Dedifferentiated amniotic fluid mesenchymal stem cell (primary cell): ENCODE measurements around the gene SHTN1.

Source experiments
- DNase-seq: peaks from one replicate; pipeline ENCODE4 v3.0.0-alpha.2; 2016; ENCODE audit errors: extremely low spot score

SHTN1 gene

DNA sequence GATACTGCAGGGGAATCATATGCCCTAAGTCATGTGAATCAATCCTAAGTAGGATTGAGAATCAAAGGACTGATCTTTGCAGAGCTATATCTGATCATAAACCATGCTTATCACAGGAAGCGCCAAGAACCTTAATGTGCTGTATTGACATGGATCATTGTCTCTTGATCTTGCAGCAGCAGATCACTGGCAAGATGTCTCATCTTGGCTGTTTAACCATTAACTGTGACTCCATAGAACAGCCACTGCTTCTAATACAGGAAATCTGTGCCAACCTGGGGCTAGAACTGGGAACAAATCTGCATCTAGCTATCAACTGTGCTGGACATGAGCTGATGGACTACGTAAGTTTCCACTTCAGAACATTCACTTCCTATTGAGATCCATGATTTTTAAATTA is 134.0 kb downstream of the SHTN1 start:
- DNase-seq, result no peak

DNA sequence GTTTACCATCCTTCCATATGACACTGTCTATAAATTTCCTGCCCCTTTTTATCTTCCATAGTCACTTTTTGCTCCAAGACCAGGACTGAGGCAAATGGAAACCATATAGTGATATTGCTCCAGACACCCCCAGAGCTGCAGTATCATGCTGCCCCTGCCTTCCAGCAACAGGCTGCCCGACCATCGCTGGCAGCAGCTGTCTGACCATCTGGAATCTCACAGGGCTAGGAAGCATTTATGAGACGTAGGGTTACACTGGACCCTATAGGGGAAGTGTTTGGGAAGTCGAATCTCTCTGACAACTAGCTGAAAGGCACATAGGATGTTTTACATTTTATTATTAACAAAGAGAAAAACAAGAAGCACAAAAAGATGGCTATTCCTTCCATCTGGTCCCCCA is 136.3 kb downstream of the SHTN1 start:
- DNase-seq, result no peak

DNA sequence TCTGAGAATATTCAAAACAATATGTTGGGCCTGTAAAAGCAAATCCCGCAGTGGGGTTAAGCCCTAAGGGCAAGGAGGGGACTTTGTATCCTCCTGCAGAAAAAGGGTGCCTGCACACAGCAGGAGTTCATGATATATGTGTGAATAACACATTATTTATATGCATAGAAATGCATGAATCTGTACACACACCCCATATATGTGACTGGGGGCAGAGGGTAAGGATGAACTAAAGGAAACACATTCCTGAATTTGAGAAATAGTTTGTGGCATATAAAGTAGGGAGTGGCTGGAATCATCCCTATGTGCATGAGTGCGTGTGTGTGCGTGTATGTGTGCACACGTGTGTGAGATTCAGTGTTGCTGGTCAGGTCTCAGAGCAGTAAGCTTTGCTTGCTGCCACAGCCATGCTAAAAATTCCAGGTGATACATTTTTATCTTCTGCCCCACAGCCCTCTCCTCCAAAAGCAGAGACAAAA is 136.8 kb downstream of the SHTN1 start:
- DNase-seq, result no peak

DNA sequence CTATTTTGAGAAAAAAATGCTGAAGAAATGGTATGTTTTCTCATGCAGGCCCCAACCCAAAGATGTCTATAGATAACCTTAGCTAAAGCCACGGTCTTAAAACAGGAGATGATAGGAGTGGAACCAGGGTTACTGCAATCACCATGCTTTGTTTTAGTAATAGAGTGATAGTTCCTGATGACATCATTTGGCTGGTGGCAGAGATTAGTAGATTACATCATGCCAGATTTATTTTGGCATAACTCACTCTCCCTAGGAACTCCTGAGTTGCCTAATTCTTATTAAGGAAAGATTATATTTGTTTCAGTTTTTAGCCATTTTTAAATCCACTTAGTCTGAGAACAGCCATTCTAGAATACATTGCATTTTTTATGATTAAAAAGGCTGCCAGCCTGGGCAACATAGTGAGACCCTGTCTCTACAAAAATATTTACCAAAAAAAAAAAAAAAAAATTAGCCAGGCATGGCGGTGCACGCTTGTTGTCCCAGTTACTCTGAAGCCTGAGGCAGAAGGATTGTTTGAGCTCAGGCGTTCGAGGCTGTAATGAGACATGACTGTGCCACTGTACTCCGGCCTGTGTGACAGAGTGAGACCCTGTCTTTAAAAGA is 137.9 kb downstream of the SHTN1 start:
- DNase-seq, result no peak

DNA sequence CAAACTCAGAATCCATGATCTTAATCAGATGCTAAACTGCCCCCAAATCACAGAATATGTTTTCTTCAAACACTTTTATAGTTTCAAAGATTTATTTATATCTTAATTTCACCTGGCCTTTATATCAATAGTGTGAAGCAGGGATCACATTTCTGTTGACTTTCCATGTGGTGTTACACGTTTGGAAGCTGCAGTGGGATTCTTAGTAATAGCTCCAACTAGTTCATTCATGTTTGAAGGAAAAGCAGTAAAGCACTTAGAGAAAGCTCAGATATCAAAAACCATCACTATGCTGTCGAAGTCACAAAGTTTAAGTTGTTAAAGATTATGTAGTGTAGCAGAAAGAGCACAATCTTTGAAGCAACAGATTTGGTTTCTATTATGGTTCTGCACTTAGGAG is 138.9 kb downstream of the SHTN1 start:
- no peak for DNase-seq

DNA sequence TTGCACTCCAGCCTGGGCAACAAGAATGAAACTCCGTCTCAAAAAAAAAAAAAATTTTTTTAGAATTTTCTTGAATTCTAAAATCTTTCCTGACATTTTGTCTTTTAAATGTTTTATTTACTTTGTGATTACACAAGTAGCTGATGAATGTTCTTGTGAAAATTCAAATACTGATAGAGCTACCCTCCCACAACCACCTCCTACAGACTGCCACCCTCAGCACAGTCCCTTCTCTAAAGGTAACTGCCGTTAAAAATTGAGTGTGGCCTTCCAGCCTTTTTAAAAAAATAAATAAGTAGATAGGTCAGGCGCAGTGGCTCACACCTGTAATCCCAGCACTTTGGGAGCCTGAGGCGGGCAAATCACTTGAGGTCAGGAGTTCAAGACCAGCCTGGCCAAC is 140.6 kb downstream of the SHTN1 start:
- no peak for DNase-seq

DNA sequence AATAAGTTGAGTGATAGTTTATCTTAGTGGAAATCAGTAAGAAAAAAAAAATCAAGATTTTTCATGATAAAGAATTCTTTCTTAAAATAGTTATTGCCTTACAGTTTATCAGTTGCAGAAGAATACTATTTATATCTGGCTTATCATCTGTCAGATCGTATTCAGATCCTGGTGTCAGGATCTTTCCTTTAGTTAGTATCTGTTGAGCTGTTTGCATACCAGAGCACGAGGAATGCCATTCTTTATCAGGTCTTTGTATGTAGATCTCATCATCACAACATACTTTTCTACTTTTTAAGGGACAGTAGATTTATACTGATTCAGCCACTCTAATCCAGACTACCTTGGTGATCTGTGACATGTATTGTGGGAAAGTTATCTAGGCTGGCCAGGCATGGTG is 143.2 kb downstream of the SHTN1 start:
- no peak for DNase-seq

DNA sequence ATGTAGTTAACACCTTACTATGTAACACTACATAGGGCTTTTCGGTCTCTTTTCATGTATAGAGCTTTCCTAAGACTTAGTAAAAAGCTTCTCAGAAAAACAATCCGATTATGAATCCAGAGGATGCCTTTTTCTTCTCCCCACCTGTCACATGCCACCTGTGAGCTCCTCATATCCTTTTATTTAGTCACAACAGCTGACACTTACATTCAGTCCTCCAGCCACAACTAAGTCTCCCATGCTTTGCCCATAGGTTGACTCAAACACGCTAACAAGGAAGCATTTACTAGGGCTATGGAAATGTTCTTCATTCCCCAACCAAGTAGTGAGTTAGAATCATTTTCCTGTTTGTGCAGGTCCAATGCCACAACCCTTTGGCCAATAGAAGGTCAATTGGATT is 147.8 kb downstream of the SHTN1 start:
- DNase-seq, result no peak

DNA sequence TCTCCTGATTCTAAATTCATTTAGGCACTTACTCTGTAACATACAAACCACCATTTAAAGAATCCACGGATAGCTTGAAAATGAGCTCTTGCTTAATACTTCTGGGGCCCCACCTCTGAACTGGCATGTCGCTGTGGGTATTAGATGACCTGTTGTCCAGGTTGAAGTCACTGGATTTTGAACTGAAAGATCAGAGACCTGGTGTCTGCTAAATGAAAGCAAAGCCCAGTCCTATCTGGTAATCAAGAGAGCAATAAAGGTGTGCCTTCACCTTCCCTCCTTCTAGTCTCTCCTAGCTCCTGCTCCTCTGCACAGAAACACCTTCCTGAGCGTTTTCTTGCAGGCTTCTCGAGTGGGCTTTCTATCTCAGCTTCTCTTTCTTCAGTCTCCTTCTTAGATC is 151.3 kb downstream of the SHTN1 start:
- no peak for DNase-seq

DNA sequence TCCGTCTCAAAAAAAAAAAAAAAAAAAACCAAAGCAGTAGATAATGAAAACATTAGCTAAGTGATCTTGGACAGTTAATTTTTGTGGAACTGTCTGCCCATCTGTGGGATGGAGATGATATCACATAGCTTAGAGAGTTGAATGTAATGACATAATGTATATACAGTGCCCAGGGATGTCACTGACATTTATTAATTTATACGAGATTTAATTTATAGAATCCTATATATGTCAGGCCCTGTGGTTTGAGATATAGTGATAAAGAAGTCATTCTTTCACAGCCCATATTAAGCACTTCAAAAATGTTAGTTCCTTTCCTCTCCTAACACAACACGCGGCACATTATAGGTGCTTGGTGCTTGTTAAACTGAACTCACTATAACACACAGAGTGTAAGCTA is 151.7 kb downstream of the SHTN1 start:
- no peak for DNase-seq

DNA sequence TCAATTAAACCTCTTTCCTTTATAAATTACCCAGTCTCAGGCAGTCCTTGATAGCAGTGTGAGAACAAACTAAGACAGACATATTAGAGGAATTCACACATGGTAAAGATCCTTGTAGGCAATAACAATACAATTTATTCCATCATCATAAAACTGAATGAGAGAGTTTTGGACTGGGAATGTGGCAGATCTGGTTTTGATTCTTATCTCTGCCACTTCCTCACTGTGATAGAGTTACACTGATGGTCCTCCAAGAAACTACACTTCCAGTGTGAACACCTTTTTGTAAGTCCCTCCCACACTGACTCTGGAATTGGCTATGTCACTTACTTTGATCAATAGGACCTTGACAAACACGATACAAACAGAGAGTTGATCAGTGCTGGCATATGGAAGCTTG is 152.7 kb downstream of the SHTN1 start:
- no peak for DNase-seq

DNA sequence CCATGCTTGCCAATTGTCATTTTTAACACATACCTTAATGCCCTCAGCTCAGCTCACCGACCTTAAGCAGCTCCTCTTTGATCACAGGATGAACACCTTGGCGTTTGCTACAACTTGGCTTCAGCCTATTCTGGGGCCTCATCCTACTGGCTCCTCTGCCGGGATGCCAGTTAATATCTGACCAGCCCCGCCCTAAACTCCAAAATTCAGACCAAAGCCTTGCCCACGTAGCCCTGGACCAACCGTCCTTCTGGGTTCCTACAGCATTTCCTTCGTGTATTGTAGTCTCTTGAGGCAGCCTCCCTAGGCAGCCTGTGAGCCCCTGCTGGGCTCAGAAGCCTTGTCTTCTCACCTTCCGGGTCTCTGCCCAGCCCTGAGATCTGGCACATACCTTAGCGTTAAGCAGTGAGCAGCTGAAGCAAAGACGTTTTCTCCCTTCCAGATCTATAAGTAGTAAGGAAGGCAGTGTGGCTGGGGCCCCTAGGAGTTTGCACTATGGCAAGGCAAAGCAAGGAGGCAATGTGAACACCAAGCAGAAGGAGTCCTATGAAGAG is 154.9 kb downstream of the SHTN1 start:
- DNase-seq, result no peak

DNA sequence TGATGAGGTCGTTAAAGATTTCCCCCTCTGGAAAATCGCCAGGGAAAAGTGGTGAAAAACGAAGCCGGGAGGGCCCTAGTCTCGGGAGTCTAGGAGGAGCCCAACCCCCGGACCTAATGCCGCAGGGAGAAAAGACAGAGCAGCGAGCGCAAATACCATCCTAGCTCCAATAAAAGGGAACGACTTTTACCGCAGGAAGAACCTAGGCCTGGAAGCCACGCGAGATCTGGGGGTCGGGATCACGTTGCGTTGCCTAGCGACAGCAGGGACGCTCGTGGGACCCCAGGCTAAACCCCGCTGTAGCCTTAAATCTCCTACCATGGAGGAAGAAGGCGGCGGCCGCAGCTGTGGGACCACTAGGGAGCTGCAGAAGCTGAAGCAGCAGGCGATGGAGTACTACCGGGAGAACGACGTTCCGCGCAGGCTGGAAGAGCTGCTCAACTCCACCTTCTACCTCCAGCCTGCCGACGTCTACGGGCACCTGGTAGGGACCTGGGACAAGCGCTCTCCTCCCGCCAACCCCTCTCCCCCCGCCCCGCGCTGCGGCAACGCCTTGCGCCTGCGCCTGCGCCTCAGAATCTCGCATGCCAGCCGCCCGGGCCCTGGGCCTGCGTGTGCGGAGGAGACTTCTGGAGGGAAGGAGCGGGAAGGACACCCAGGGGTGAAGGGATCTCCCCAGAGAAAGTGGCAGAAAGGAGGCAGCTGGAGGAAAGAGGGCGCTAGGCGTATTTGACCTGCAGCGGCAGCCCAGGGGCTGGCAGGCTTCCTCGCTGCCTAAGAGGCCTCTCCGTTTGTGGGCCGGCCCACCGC is 155.5 kb downstream of the SHTN1 start, which contains the start of gene ENO4:
Gene ENO4, plus strand, starts transcription at position 252 of the 810 bp plus-strand sequence. Its CDS starts 68 bp downstream, at position 320.
- DNase-seq, result peak; percentile 79

DNA sequence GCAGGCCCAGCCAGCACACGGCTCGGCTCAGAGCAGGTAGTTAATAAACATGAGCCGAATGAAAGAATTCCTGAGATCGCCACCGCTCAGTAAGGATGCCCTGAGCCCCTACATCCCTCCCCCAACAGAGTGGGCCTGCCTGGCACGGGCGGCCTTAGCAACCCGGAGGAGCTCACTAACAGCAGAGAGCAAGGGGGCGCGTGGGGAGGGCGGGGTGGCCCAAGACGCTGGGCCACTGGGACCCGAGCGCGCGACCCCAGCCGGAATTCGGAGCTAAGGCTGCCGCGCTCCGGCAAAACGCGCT is 156.1 kb downstream of the SHTN1 start:
- DNase-seq, result no peak

DNA sequence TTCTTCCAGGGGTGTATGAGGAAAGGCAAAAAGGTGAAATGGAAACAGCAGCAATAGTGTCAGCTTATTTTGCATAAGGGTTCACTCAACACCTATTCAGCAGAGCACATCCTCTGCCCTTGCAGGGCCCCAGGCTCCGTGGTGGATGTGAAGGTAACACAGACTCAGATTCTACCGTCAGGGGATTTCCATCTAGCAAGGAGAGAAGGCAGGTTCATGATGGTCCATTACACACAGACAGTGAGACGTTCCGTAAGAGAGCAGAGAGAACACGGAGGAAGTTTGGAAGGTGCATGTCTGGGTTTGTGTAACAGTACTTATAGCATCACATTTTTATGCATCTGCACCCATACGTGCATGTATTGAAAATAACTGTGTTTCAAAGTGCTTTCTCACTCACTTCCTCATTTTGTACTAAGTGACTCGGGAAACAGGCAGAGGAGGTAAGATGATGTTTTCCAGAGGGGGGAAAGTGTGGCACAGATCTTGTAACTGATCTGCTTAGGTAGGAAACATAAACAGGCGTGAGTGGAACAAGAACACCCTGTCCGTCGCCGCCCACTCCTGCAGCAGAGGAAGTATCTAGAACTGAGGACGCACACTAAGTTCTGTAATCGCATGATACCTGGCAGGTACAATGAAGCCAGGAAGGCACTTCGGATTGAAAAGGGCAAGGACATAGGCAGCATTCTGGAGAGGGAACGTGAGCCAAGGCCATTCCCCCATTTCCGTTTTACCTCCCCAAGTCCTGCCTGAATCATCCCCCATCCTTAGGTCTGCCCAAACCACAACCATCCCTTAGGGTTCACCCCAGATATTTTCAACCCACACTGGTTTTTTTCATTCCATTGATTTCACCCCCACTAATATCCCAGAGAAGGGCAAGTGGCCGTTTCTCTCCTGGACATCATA is 156.7 kb downstream of the SHTN1 start:
- DNase-seq, result no peak

DNA sequence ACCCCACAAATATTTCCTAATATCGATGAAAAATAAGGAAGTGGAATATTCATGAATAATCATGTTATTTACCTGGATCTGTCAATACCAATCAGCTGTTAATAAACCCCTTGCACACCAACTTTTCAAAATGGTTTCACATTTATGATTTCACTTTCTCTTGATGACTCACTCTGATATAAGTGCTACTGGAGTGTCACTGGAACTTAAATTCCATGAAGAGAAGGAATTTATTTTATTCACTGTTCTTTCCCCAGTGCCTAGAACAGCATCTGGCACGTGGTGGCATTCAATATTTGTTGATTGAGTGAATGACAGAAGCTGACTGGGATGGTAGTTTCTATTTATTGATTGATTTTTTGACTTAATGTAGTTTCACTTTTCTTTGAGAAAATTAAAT is 159.2 kb downstream of the SHTN1 start:
- no peak for DNase-seq

DNA sequence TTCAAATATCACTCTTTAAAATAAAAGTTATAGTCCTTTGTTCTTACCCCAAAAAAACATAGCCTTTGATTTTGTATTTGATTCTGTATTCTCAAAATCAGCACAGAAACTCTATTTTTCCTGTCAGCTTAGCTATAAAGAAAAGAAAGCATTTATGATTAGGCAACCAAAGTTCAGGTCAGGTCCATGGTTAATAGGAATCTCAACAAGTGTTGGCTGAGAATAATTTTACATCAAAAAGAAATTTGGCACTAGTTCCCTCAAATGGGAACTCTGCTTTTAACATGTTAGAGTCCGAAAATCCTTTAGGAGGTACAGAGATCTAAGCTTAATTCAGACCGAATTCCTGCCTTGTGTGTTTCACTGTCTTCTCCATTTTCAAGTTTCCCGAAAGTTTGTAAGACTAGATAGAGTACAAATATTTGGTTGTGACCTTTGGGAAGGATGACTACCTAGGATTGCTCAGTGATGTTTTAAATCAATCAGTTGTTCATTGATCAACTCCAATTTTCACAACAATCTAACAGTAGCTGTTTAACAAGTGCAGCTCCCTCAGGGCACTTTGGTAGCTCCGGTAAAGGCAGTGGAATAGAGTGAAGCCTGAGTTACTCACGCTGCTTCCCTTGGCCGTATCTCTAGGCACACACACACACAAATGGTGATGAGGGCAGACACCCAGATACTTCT is 164.5 kb downstream of the SHTN1 start:
- no peak for DNase-seq

DNA sequence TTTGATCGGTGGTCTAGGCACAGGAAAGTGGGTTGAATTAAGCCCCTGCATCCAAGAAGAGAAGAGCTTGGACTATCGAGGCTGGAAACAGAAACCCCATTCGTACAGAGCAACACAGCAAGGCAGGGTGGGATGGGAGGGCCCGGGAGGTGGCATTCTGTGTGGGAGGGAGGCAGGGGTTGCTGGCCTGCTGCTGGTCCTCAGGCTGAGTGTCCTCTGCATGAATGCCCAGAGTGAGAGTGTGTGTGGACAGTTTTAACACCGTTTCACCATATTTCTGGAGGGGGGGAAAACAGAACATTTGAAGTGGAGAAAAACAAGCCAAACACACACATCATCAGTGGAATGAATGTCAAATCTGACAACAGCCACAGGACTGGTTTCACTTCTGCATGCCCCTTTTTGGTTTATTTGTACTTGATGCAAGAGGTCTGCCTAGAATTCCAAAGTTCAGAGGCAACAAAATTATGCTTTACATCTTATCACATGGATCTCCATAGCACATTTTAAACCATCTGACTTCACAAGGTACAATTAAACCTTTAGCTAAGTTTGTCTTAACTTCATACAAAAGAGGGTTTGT is 166.8 kb downstream of the SHTN1 start:
- no peak for DNase-seq

DNA sequence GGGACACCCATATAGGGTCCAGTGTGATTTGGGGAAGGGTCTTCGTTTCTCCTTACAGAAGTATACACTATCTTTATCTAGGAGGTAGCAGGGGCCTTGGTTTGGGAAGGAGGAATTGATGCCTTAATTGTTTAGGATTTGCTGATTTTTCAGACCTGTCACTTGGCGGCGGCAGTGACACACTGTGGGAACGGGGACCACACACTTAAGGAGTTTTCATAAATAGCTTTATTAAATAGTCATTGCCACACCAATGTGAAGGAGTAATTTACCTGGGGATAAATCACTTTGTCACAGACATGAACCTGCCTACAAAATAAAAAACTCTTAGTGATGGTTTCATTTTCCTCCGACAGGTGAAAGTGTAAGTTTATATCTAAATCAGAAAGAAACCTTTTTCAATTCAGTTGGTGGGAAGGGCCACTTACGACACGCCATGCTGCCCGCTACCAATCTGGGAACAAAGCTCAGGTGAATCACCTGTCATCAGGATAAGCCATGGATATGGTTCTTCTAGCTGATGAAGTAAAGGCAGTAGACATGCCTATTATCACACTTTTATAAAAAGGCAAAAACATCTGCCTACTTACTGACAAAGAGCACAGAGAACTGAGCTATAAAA is 168.0 kb downstream of the SHTN1 start:
- no peak for DNase-seq

DNA sequence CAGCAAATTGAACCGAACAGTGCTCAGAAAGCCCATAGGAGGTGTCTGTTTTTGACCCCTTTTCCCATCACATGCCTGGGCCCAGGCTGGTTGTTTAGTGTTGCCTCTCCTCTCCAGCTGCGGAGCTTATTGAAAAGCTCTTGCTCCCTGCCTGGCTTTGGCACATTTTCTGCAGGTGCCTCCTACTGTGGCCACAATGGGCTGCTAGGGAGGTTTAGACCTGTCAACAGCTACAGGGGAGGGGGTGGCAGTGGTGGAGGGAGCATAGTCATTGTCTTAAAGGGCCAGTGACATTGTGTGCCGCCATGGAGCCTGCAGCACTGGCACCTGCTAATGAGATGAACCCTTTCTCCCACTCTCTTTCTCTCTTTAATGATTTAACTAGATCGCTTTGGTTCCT is 168.9 kb downstream of the SHTN1 start:
- no peak for DNase-seq

DNA sequence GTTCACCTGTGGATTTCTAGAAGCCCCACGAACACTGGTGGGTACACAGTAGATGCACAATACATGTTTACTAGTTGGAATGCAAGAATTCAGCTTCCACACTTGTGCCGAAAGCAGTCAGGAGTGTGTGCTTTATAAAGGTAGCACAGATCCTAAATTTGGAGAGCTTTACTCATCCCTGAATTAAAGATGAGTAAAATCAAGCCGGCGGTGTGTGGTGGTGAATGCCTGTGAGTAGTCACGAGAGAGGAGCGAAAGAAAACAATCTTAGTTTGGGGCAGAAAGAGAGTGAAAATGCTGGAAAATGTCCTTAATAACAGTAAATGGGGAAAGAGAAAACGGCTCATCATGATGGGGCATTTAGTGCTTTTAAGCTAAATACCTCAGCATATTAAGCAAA is 169.3 kb downstream of the SHTN1 start:
- no peak for DNase-seq
